ENCODE results near the gene CNTNAP5. TPM values are rescaled to one million over a fixed set of nuclear protein-coding genes. Genes with fewer than 3 reads are reported as not detected.

CNTNAP5 gene
- total RNA-seq, 4 donors from 2014 or later = not detected

DNA sequence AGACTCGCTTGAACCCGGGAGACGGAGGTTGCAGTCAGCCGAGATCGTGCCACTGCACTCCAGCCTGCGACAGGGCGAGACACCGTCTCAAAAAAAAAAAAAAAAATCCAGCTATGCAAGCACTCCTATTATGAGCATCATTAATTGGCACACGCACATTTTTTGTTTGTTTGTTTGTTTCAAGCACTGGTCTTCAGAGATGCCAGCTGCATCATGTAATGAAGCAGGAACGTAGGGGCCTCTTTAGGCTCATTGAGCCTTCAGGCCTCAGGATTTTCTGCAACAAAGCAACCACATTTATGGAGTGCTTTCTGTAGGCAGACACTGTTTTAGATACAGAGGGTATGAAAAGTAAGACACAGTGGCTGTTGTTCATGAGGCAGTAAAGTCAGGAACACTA is 585.8 kb downstream of the CNTNAP5 start:
- in situ Hi-C loops (cut with MboI; ENCODE audit: low sequenced_read_pairs in 4 of 4) (no loop called here), intact Hi-C loops (cut with DNase I; ENCODE audit: low total_unique reads) (no loop called here)
- Histone ChIP-seq H3K9me3 (no peaks in the 10 kb centered on the region), H3K4me1 (no peaks in the 10 kb centered on the region), H3K27ac (no peak overlapping the region), H3K27me3 (no peaks in the 10 kb centered on the region), H3K4me3 (no peak overlapping the region), H3K36me3 (no peaks in the 10 kb centered on the region)
- TF ChIP-seq POLR2A (IDR thresholded peaks at IDR 0.05) = no peak
- TF ChIP-seq, protein P1, sequence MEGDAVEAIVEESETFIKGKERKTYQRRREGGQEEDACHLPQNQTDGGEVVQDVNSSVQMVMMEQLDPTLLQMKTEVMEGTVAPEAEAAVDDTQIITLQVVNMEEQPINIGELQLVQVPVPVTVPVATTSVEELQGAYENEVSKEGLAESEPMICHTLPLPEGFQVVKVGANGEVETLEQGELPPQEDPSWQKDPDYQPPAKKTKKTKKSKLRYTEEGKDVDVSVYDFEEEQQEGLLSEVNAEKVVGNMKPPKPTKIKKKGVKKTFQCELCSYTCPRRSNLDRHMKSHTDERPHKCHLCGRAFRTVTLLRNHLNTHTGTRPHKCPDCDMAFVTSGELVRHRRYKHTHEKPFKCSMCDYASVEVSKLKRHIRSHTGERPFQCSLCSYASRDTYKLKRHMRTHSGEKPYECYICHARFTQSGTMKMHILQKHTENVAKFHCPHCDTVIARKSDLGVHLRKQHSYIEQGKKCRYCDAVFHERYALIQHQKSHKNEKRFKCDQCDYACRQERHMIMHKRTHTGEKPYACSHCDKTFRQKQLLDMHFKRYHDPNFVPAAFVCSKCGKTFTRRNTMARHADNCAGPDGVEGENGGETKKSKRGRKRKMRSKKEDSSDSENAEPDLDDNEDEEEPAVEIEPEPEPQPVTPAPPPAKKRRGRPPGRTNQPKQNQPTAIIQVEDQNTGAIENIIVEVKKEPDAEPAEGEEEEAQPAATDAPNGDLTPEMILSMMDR (IDR thresholded peaks at IDR 0.05 in 4 of 5, conservative IDR thresholded peaks at IDR 0.05 in 1 of 5) = no peak
- no peak for ATAC-seq
- DNase-seq = no peak

DNA sequence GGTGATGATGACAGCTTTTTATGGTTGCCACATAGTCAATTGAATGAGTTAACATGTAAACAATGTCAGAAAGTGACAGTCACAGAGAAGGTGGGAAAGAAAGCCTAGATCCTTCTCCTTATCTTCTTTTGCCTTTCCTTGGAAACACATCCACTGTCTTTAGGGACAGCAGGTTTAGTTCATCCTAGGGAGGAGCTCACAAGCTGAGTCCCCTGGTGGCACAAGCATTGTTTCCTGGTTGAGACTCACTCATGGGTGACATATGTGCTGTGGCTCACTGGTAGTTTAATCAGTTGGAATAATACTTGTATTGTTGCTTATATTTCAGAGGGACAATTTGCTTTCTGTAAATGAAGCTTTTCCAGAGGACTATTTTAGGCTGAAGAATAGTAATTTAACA is 598.5 kb downstream of the CNTNAP5 start:
- intact Hi-C loops (cut with DNase I; ENCODE audit: low total_unique reads) = no loop called here
- Histone ChIP-seq H3K36me3 (no peaks in the 10 kb centered on the region), H3K27ac (no peak overlapping the region), H3K4me1 (no peaks in the 10 kb centered on the region), H3K4me3 (no peak overlapping the region), H3K9me3 (no peaks in the 10 kb centered on the region), H3K27me3 (no peaks in the 10 kb centered on the region)
- in situ Hi-C loops (cut with MboI; ENCODE audit: low sequenced_read_pairs in 4 of 4) = no loop called here
- DNase-seq (no peak), ATAC-seq (no peak)
- TF ChIP-seq POLR2A (IDR thresholded peaks at IDR 0.05) = no peak

DNA sequence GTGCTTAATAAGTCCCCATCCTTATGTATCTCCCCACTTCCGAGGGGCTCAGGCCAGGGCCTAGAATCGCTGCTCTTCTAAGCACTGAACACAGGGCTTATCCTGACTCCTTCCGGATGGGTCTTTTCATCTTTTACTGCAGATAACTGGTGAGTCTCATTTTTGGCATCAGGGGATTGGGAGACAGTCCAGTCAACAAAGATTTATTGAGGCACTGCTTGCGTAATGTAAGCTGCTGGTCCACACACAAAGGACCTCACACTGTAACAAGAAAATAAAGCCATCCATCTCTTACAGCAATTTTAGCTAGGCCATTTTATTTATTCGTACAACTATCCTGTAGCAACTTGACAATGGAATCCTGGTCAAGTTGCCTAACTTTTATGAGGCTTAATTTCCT is 600.5 kb downstream of the CNTNAP5 start:
- in situ Hi-C loops (cut with MboI; ENCODE audit: low sequenced_read_pairs in 4 of 4) (no loop called here), intact Hi-C loops (cut with DNase I; ENCODE audit: low total_unique reads) (no loop called here)
- DNase-seq = no peak
- Histone ChIP-seq H3K27me3 (no peaks in the 10 kb centered on the region), H3K4me1 (no peaks in the 10 kb centered on the region), H3K27ac (no peak overlapping the region), H3K9me3 (no peaks in the 10 kb centered on the region), H3K4me3 (no peak overlapping the region), H3K36me3 (no peaks in the 10 kb centered on the region)
- TF ChIP-seq, protein P1 (IDR thresholded peaks at IDR 0.05 in 4 of 5, conservative IDR thresholded peaks at IDR 0.05 in 1 of 5) = no peak
- TF ChIP-seq POLR2A (IDR thresholded peaks at IDR 0.05) = no peak
- ATAC-seq = no peak

DNA sequence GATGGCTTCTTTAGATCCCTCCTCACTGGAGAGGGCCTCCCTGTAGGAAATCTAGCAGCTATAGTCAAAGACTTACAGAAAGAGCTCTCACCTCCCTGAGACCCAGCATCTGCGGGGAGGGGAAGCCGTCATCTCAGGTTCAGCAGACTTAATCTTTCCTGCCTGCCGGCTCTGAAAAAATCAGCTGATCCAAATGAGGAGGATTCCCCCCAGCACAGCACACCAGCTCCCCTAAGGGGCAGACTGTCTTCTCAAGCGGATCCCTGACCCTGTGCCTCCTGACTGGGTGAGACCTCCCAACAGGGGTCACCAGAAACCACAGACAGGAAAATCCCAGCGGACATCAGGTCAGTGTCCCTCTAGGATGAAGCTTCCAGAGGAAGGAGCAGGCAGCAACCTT is 601.9 kb downstream of the CNTNAP5 start:
- TF ChIP-seq POLR2A (IDR thresholded peaks at IDR 0.05) = no peak
- TF ChIP-seq, protein P1 (IDR thresholded peaks at IDR 0.05 in 4 of 5, conservative IDR thresholded peaks at IDR 0.05 in 1 of 5) = no peak
- in situ Hi-C loops (cut with MboI; ENCODE audit: low sequenced_read_pairs in 4 of 4) (no loop called here), intact Hi-C loops (cut with DNase I; ENCODE audit: low total_unique reads) (no loop called here)
- H3K9me3 ChIP-seq = no peaks in the 10 kb centered on the region
- no peaks in the 10 kb centered on the region for H3K36me3 ChIP-seq
- H3K4me1 ChIP-seq = no peaks in the 10 kb centered on the region
- H3K27ac ChIP-seq = no peak overlapping the region
- no peak for ATAC-seq
- H3K27me3 ChIP-seq = no peaks in the 10 kb centered on the region
- H3K4me3 ChIP-seq = no peak overlapping the region
- no peak for DNase-seq

DNA sequence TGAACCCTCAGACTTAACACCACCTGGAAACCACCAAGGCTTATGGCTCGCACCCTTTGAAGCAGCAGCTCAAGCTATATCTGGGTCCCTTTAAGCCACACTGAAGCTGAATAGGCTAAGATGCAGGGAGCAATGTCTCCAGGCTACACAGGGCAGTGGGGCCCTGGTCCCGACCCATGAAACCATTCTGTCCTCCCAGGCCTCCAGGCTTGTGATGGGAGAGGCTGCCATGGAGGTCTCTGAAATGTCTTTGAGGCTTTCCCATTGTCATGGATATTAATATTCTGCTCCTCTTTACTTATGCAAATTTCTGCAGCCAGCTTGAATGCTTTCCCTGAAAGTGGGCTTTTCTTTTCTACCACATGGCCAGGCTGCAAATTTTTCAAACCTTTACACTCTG is 608.7 kb downstream of the CNTNAP5 start:
- intact Hi-C loops (cut with DNase I; ENCODE audit: low total_unique reads) = no loop called here

More for the DNA sequence above, 608.7 kb downstream of the CNTNAP5 start:
- Histone ChIP-seq H3K27me3 (no peaks in the 10 kb centered on the region), H3K36me3 (no peaks in the 10 kb centered on the region), H3K4me1 (no peaks in the 10 kb centered on the region), H3K4me3 (no peak overlapping the region), H3K9me3 (no peaks in the 10 kb centered on the region), H3K27ac (no peak overlapping the region)
- ATAC-seq (no peak), DNase-seq (no peak)
- in situ Hi-C loops (cut with MboI; ENCODE audit: low sequenced_read_pairs in 4 of 4) = no loop called here
- no peak for TF ChIP-seq POLR2A (IDR thresholded peaks at IDR 0.05)
- TF ChIP-seq, protein P1 (IDR thresholded peaks at IDR 0.05 in 4 of 5, conservative IDR thresholded peaks at IDR 0.05 in 1 of 5) = no peak

Measured in gastrocnemius medialis (tissue), 4 donors.